TTC549 (cell line): ENCODE results near the gene GPR119.
"Not testable (repeated sequence)": the region's sequence is repeated elsewhere in the genome, so short reads cannot be mapped to it uniquely, and the experiment has no call there.

ENCODE experiments used
- FAIRE-seq: peaks from 2 replicates; lab custom pipeline; 2012; peaks lifted over from hg19 to GRCh38; lab: Jason Lieb, UNC

Gene GPR119

GRCh38 chrX:130385520-130385919 lies at the start of gene GPR119:
Gene GPR119 (minus strand): TSS chrX:130385674. CDS start chrX:130385447, 227 bp downstream.
- FAIRE-seq: no peak

GRCh38 chrX:130429236-130429635 lies 43.8 kb upstream of the GPR119 start:
- FAIRE-seq: not testable (repeated sequence)

DNA sequence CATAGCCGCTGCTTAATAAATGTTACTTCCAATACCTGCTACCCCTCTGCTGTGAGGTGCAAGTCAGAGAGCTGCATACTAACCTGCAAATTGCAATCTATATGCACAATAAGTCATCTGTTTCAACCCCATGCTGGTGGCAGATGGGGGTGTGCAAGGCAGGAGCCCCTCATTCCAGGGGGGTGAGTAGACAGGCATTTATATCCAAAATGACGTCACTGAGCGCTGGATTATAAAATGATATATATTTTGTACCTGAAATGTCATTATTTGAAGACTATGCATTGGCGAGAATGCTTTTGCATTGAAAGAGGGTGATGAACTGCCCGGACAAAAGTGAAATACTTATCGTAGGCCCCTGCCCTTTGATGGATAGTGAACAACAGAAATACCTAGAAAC lies 41.1 kb upstream of the GPR119 start:
- no peak for FAIRE-seq

GRCh38 chrX:130419263-130419662 lies 33.8 kb upstream of the GPR119 start:
- FAIRE-seq: no peak

DNA sequence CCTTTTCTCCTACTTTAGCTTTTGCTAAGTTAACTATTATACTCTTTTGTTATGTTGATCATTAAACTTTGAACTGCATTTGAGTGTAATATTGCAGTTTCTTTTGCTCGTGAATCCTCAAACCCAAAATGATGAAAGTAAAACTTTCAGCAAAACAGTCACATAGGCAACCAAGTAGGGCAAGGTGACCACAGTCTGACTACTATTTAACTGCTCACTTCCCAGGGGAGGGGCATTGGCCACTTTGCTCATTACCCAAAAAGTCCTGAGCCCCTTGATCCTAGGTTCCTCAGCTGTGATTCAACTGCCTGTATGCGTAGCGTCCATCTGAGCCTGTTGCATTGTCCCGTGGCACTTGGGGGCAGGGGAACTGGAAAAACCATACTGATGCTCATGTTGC lies 33.3 kb upstream of the GPR119 start:
- FAIRE-seq: no peak

GRCh38 chrX:130418066-130418465 lies 32.6 kb upstream of the GPR119 start:
- no peak for FAIRE-seq

DNA sequence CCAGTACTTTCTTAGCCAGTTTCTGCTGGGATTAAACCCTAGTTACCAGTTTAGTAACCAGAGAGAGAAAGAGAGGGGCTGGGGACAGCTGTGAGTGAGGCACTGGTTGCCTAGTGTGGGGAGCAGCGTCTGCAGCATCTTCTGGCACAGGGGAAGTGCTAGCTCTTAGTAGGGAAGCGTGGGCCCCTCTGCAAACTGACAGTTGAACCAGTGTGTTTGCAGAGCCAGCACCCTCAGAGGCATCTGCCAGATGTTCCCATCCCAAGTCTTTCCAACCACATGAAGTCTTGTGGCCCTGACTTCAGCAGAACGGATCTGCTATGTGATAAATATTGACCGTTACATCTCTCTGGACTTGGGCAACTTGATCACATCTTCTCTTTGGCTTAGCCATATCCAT lies 31.3 kb upstream of the GPR119 start:
- no peak for FAIRE-seq

DNA sequence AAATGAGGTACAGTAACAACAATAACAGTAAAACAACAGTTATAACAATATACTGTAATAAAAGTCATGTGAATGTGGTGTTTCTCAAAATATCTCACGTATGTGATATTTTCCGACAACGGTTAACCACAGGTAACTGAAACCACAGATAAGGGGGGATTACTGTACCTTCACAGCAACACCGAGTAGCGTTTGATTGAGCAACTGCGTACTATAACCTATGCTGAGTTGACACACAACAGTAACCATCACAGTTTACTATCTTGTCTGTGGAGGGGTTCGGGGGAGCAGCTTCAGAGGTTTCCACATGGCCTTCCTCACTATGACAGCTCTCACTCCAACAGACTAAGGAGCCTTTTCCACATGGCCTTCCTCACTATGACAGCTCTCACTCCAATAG lies 29.7 kb upstream of the GPR119 start:
- no peak for FAIRE-seq

- FAIRE-seq: no peak
Measured at GRCh38 chrX:130414800-130415199, 29.3 kb upstream of the GPR119 start.

GRCh38 chrX:130413415-130413814 lies 27.9 kb upstream of the GPR119 start:
- no peak for FAIRE-seq

- FAIRE-seq: no peak
Measured at GRCh38 chrX:130402208-130402684, 16.8 kb upstream of the GPR119 start.

DNA sequence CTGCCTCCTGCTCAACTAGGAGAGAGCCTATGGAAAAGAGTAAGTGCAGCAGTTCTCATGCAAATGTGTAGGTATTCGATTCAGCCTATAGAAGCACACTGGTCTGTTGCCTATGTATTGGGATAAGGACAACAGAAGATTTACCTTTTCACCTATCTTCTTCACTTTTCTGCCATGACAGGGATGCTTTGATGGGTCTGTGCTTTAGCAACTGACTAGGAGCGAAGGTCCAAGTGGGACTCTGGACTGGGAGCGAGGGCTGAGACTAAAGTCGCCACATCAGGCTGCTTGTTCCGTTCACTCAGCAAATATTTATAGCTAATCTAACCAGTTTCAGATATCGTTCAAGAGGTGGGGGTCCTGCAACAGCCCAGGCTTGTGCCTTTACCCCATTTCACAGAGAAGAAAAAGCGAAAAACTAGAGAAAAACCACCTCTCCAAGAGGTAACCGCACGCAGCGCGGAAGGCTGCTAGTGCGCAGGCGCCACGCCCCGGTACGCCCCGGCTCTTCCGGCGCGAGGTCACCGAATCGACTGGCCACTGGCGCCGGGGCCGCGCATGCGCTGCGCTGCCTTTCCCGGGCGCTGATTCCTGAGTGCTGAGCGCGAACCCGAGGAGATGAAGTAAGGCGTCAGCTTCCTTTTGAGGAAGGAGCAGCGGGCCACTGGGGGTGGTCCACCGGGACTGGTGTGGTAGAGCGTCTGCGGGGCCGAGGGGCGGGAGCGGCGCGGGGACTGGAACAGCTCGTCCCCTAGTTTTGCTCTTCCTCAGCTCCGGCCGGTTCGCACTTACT lies 16.1 kb upstream of the GPR119 start, which contains the start of gene RBMX2:
RBMX2 (plus strand) TSS at position 573 of the 793 bp plus-strand sequence; CDS start at position 619, 46 bp downstream.
- FAIRE-seq: no peak

GRCh38 chrX:130395341-130395740 lies 9.9 kb upstream of the GPR119 start:
- no peak for FAIRE-seq

- FAIRE-seq: no peak
Measured at GRCh38 chrX:130393451-130394074, 8.1 kb upstream of the GPR119 start.

GRCh38 chrX:130386408-130386808 lies 934 bp upstream of the GPR119 start:
- no peak for FAIRE-seq

DNA sequence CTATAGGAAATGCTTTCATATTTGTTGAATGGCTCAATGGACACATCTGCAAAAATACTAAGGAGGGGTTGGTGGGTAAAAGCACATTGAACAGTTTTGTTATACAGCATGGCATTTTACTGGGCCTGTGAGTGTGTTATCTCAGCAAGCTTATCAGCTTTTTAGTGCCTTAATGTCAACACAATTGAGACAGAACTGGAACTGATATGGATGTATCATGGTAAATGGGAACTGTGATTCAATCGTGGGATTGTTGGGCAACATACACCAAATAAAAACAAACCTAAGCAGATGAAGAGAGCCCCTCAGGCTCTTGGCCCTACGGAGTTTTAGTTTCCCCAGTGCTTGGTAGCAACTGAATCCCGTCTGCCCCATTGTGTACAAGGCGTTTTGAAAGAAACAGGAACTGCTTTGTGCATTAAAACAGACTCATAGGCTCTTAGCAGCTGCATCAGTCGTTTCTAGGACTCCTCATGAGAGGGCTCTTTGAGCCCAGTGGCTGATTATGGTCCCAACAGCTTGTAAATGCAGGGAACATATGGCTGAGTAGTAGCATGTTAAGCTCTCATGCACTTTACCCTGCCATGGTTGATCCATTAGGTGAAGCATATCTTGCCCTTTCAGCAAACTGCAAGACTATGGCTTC lies 7.3 kb downstream of the GPR119 start:
- no peak for FAIRE-seq

DNA sequence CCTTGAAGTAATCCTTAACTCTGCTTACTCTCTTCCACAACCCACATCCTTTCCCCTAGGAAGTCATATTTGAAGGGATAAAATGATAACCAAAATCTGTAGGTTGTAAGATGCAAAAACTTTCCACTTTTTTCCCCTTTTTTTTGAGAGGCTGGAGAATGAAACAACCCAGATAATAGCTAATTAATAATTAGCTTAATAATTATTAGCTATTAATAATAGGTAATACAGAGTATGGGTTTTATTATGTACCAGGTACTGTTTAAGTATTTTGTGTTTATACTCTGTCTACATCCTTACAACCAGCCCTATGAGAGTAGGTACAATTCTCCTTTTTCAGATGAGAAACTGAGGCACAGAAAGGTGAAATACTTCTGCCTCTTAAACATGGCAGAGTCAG lies 9.4 kb downstream of the GPR119 start:
- no peak for FAIRE-seq

DNA sequence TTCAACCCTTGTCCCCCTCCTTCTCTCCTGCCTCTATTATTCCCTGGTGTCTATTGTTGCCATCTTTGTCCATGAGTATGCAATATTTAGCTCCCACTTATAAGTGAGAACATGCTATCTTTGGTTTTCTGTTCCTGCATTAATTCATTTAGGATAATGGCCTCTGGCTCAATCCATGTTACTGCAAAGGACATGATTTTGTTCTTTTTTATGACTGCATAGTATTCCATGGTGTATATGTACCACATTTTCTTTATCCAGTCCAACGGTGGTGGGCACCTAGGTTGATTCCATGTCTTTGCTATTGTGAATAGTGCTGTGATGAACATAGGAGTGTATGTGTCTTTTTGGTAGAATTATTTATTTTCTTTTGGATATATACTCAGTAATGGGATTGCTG lies 33.4 kb downstream of the GPR119 start:
- not testable (repeated sequence) for FAIRE-seq

DNA sequence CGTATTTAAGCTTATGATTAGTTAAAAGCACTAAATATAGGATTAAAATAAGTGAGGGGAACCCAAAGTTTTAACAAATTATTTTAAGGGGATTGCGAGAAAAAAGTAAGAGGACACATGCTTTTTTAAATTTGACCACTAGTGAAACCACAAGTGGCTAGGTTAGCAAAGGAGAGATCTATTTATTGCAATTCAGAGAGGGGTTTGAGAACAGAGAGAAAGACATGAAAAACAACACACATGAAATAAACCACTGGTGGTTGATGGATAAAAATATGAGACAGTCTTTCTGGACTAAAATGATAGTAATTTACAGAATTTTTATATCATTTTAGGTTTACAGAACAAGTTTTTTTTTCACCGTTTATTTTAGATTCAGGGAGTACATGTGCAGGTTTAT lies 33.9 kb downstream of the GPR119 start:
- no peak for FAIRE-seq

DNA sequence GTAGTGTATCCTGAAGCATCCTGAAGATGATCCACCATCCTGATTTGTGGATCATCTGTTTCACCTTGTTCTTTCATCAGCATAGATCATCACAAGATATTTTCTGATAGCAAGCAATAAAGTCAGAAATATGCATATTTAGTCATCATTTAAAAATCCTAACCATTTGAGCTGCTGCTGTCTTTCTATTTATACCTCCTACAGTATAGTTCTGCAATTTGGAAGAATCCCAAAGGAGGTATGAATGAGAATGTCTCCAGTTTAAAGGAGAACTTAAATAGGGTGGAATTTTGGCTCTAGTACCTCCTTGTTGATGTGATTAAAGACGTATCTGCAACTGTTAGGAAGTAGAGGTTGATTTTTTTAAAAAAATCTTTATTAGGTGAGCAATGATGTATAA lies 38.2 kb downstream of the GPR119 start:
- no peak for FAIRE-seq

GRCh38 chrX:130343411-130343810 lies 42.1 kb downstream of the GPR119 start:
- no peak for FAIRE-seq

- FAIRE-seq: no peak
Measured at GRCh38 chrX:130340271-130340670, 45.2 kb downstream of the GPR119 start.
